ENCODE measurements around the gene CERT1. TPM values are rescaled to one million over a fixed set of nuclear protein-coding genes. Genes with fewer than 3 reads are reported as not detected.

The CERT1 gene
- total RNA-seq, 1 experiment from 2014 or later, result 50.2 TPM

GRCh38 chr5:75438722-75439121 is 72.7 kb downstream of the CERT1 start:
- Histone ChIP-seq H3K23me2 (ENCODE audit: insufficient read length, low read depth, low read length, poor library complexity, severe bottlenecking) (no peaks in the 10 kb centered on the region), H3K27me3 (ENCODE audit: insufficient read depth, low read length) (no peaks in the 10 kb centered on the region), H3T11ph (ENCODE audit: low read length) (no peak overlapping the region), H3K4me2 (ENCODE audit: insufficient read depth, insufficient read length, low read length) (no peak overlapping the region), H3K9me3 (ENCODE audit: control insufficient read depth, low read depth, low read length) (no peaks in the 10 kb centered on the region), H2BK120ac (ENCODE audit: low read depth, low read length, poor library complexity, severe bottlenecking) (no peak overlapping the region), H3K79me1 (ENCODE audit: insufficient read depth, low read depth, low read length, poor library complexity, severe bottlenecking) (peaks cover 2% of the 10 kb centered on the region), H3K79me2 (ENCODE audit: insufficient read depth, low read length) (no peaks in the 10 kb centered on the region), H2BK12ac (ENCODE audit: insufficient read length, low read depth, low read length) (no peak overlapping the region), H3K9ac (ENCODE audit: extremely low read depth, insufficient read length, low read length) (no peak overlapping the region), H2AK5ac (ENCODE audit: insufficient read length, low read length) (no peak overlapping the region), H4K20me1 (ENCODE audit: control insufficient read depth, insufficient read depth, insufficient read length) (peaks cover 2% of the 10 kb centered on the region), H2BK20ac (ENCODE audit: low read depth, low read length, poor library complexity, severe bottlenecking) (no peak overlapping the region), H3K56ac (ENCODE audit: insufficient read length, low read depth, low read length) (no peak overlapping the region), H2AFZ (ENCODE audit: low read length) (no peak overlapping the region), H3K23ac (ENCODE audit: insufficient read length, low read depth, low read length) (no peak overlapping the region), H4K8ac (replicated peaks; ENCODE audit: insufficient read length, low read depth, low read length) (no peak overlapping the region), H3K18ac (ENCODE audit: insufficient read length, low read depth, low read length) (no peak overlapping the region), H3K27ac (ENCODE audit: insufficient read length, low read depth, low read length) (no peak overlapping the region), H2BK5ac (ENCODE audit: insufficient read length, low read length) (no peak overlapping the region), H4K5ac (ENCODE audit: insufficient read length, low read depth, low read length) (no peak overlapping the region), H3K4ac (ENCODE audit: low read depth, low read length) (no peak overlapping the region), H3K4me1 (ENCODE audit: insufficient read depth, low read length) (no peaks in the 10 kb centered on the region), H3K14ac (ENCODE audit: insufficient read depth, low read length) (no peak overlapping the region), H4K91ac (ENCODE audit: insufficient read length, low read depth, low read length) (no peak overlapping the region), H2BK15ac (ENCODE audit: low read depth, low read length) (no peak overlapping the region)
- TF ChIP-seq, protein P1, sequence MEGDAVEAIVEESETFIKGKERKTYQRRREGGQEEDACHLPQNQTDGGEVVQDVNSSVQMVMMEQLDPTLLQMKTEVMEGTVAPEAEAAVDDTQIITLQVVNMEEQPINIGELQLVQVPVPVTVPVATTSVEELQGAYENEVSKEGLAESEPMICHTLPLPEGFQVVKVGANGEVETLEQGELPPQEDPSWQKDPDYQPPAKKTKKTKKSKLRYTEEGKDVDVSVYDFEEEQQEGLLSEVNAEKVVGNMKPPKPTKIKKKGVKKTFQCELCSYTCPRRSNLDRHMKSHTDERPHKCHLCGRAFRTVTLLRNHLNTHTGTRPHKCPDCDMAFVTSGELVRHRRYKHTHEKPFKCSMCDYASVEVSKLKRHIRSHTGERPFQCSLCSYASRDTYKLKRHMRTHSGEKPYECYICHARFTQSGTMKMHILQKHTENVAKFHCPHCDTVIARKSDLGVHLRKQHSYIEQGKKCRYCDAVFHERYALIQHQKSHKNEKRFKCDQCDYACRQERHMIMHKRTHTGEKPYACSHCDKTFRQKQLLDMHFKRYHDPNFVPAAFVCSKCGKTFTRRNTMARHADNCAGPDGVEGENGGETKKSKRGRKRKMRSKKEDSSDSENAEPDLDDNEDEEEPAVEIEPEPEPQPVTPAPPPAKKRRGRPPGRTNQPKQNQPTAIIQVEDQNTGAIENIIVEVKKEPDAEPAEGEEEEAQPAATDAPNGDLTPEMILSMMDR (conservative IDR thresholded peaks at IDR 0.05), result no peak
- Mint-ChIP-seq H3K27me3 (ENCODE audit: low read depth) (no peaks in the 10 kb centered on the region), H3K4me3 (no peak overlapping the region), H3K36me3 (ENCODE audit: insufficient read depth in 1 of 3, low read depth in 3 of 3) (peaks cover 2 to 18% (median 6%) of the 10 kb centered on the region in 3 experiments; a peak in 4 of 7 replicates), H3K9me3 (peaks cover 7 to 10% of the 10 kb centered on the region in 2 experiments; a peak in 4 of 5 replicates), H3K4me1 (no peaks in the 10 kb centered on the region), H3K27ac (no peak overlapping the region)
- WGBS (ENCODE audit: extremely low coverage, insufficient read length, low lambda C conversion rate), result no CpG with 5 or more reads among the region's 2 CpGs
- DNase-seq, result no peak

Data from H9 (cell line).